ENCODE measurements around the gene DLEU7. TPM values are rescaled to one million over a fixed set of nuclear protein-coding genes. Genes with fewer than 3 reads are reported as not detected.
A peak's percentile ranks its signal among the peaks of the same experiment; 100 is the strongest.

Gene DLEU7
- total RNA-seq, 4 donors from 2014 or later, result 1.1 TPM; not detected in 3

GRCh38 chr13:50845211-50845610 is 1.7 kb upstream of the DLEU7 start:
- H3K9me3 ChIP-seq, result no peaks in the 10 kb centered on the region
- 80 to 100% methylated on average over 1 of the region's 1 CpG for WGBS, 2 donors (ENCODE audit: low coverage in 1 of 2)
- H3K27me3 ChIP-seq, result peaks cover 18% of the 10 kb centered on the region
- H3K4me1 ChIP-seq, result peaks cover 0 to 58% (median 9%) of the 10 kb centered on the region in 3 donors
- H3K27ac ChIP-seq, result no peak overlapping the region
- no peak for ATAC-seq
- no peaks in the 10 kb centered on the region for H3K36me3 ChIP-seq
- TF ChIP-seq POLR2AphosphoS5 (IDR thresholded peaks at IDR 0.05) (no peak), CTCF (IDR thresholded peaks at IDR 0.05) (no peak), POLR2A (IDR thresholded peaks at IDR 0.05) (no peak), EP300 (IDR thresholded peaks at IDR 0.05) (no peak)
- no peak overlapping the region for H3K4me3 ChIP-seq

DNA sequence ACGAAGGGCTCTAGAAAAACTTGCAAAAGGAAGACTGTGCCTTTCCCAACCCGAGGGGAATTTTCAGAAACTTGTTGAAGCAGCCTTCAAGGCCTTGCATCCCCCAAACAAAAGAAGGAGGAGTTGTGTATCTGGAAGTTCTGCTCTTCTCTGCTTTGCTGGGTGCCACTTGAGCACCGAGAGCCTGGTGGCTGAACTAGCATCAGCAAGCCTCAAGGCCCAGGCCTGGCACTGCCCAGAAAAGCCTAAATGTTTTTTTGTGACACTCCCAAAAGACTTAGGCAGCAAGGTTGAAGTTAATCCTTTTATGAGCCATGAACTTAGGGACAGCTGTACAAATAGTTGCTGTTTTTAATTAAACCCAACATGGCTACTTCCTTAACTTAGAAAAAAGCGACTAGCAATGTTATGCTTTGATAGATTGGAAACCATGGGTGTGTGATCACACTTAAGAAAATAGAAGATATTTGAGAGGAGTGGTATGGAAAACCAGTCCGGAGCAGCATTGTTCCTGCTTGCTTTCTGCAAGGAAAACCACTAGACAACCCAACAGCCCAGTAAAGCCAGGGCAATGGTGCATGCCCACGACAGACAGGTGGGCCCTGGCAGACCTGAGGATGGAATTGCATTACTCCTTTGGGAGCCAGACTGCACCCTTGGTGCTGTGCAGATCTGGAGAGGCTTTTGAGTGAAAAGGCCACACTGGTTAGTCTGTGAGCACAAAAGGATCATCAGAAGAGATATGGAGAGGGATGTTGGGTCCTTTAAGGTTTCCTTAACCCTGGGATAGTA is 788 bp upstream of the DLEU7 start:
- Histone ChIP-seq H3K4me1 (peaks cover 0 to 58% (median 9%) of the 10 kb centered on the region in 3 donors), H3K27ac (no peak overlapping the region)
- ATAC-seq, result no peak

GRCh38 chr13:50842990-50843256 is 569 bp downstream of the DLEU7 start:
- no peak for ATAC-seq
- Histone ChIP-seq H3K4me1 (peaks cover 0 to 52% (median 9%) of the 10 kb centered on the region in 3 donors), H3K4me3 (peak overlapping the region in 1 of 2 donors; percentile 47), H3K9me3 (no peaks in the 10 kb centered on the region), H3K27me3 (peaks cover 18% of the 10 kb centered on the region), H3K27ac (no peak overlapping the region), H3K36me3 (no peaks in the 10 kb centered on the region)
- 0% methylated on average over 1 of the region's 8 CpGs; no CpG with 5 or more reads in 1 of the 2 donors for WGBS, 2 donors (ENCODE audit: low coverage in 1 of 2)
- TF ChIP-seq POLR2A (IDR thresholded peaks at IDR 0.05), result no peak
- no peak for TF ChIP-seq CTCF (IDR thresholded peaks at IDR 0.05)
- TF ChIP-seq POLR2AphosphoS5 (IDR thresholded peaks at IDR 0.05), result no peak

More for the DNA sequence above, 788 bp upstream of the DLEU7 start:
- no peaks in the 10 kb centered on the region for H3K36me3 ChIP-seq
- no peaks in the 10 kb centered on the region for H3K9me3 ChIP-seq
- peaks cover 18% of the 10 kb centered on the region for H3K27me3 ChIP-seq
- no peak overlapping the region for H3K4me3 ChIP-seq
- WGBS, 2 donors (ENCODE audit: low coverage in 1 of 2), result 86 to 92% methylated on average over 4 to 6 of the region's 6 CpGs
- no peak for TF ChIP-seq POLR2AphosphoS5 (IDR thresholded peaks at IDR 0.05)
- no peak for TF ChIP-seq EP300 (IDR thresholded peaks at IDR 0.05)
- no peak for TF ChIP-seq CTCF (IDR thresholded peaks at IDR 0.05)
- TF ChIP-seq POLR2A (IDR thresholded peaks at IDR 0.05), result no peak

GRCh38 chr13:50842251-50842989 is 1.1 kb downstream of the DLEU7 start:
- WGBS, 2 donors (ENCODE audit: low coverage in 1 of 2), result 66 to 67% methylated on average over 6 to 7 of the region's 10 CpGs
- H3K27me3 ChIP-seq, result peaks cover 18% of the 10 kb centered on the region
- H3K4me3 ChIP-seq, result peak overlapping the region in 1 of 2 donors; percentile 47
- H3K36me3 ChIP-seq, result no peaks in the 10 kb centered on the region
- no peak for ATAC-seq
- H3K27ac ChIP-seq, result no peak overlapping the region
- H3K9me3 ChIP-seq, result no peaks in the 10 kb centered on the region
- H3K4me1 ChIP-seq, result peaks cover 0 to 47% (median 9%) of the 10 kb centered on the region in 3 donors
- TF ChIP-seq POLR2AphosphoS5 (IDR thresholded peaks at IDR 0.05) (no peak), POLR2A (IDR thresholded peaks at IDR 0.05) (no peak), CTCF (IDR thresholded peaks at IDR 0.05) (no peak), EP300 (IDR thresholded peaks at IDR 0.05) (no peak)

Data from gastroesophageal sphincter (tissue), 4 donors.